HCT116 (cell line): ENCODE data around the gene BOD1L1. TPM values are rescaled to one million over a fixed set of nuclear protein-coding genes. Genes with fewer than 3 reads are reported as not detected.

Experiments
- ATAC-seq: fragments of 200-7000 bp; cut with Tn5 transposase; 2 replicates; pipeline ENCODE4 v1.9.1; 2020; ENCODE audit warnings: mild to moderate bottlenecking, moderate library complexity
- BruUV-seq: library from RNA; stranded (reverse); fragments of 400-500 nt; replicated peaks from 2 replicates; lab custom pipeline; 2021; lab: Mats Ljungman, UMichigan
- CTCF ChIA-PET: fragments of 300-600 bp; sonication (Branson Sonifier 250); formaldehyde crosslinking; loops from one replicate; lab custom pipeline; 2021; ENCODE audit warnings: antibody characterized with exemption; lab: Charles Lee
- POLR2A ChIA-PET: fragments of 300-600, 350-600 bp; sonication (Branson Sonifier 250); formaldehyde crosslinking; loops from one replicate; lab custom pipeline; 2021; ENCODE audit warnings: antibody characterized with exemption; lab: Charles Lee
- RAD21 ChIA-PET, 2 experiments: fragments of 300-600 bp; sonication (Branson Sonifier 250); formaldehyde crosslinking; loops; one replicate each; lab custom pipeline; 2023; ENCODE audit warnings: low total read pairs in 2 of 2; ENCODE audit not compliant: uncharacterized antibody in 2 of 2, unreplicated experiment in 2 of 2, low non-redundant PET in 1 of 2; lab: Charles Lee
- DNase-seq: peaks from one replicate; pipeline ENCODE4 v3.0.0-alpha.2; 2010; ENCODE audit warnings: low read depth, low spot score
- H2AFZ ChIP-seq: fragments of 200-600 bp; shearing (Covaris generic), sonication (generic); 2 replicates; pipeline ENCODE4 v1.6.1; 2017; ENCODE audit warnings: low read depth, mixed run types, mixed read lengths, antibody characterized with exemption, low read length; ENCODE audit not compliant: poor library complexity, severe bottlenecking
- H3K27ac ChIP-seq: 2 replicates; pipeline ENCODE4 v1.5.1; 2012; ENCODE audit warnings: low read depth, low read length
- H3K27me3 ChIP-seq: fragments of 200-600 bp; sonication (generic); 2 replicates; pipeline ENCODE4 v1.6.1; 2016; ENCODE audit warnings: mixed run types, low read length, mixed read lengths; ENCODE audit not compliant: insufficient read depth
- H3K36me3 ChIP-seq, 2 experiments: fragments of 200-500 bp in 1 of 2; fragments of 200-600 bp in 1 of 2; sonication (Bioruptor generic) in 1 of 2; sonication (generic) in 1 of 2; 2 replicates each; pipeline versions ENCODE4 v1.5.1 to v1.6.1; 2014 to 2016; ENCODE audit warnings: low read length in 2 of 2, inconsistent platforms in 1 of 2, mixed read lengths in 1 of 2, mixed run types in 1 of 2; ENCODE audit not compliant: insufficient read depth in 2 of 2, control insufficient read depth in 1 of 2
- H3K4me1 ChIP-seq, 2 experiments: fragments of 200-600 bp in 1 of 2; sonication (generic) in 1 of 2; 2 replicates each; pipeline versions ENCODE4 v1.5.1 to v1.6.1; 2012 to 2017; ENCODE audit warnings: low read length in 2 of 2, inconsistent platforms in 1 of 2, mild to moderate bottlenecking in 1 of 2, mixed read lengths in 1 of 2, mixed run types in 1 of 2, moderate library complexity in 1 of 2; ENCODE audit not compliant: insufficient read depth in 2 of 2, control insufficient read depth in 1 of 2
- H3K4me2 ChIP-seq: fragments of 200-600 bp; sonication (generic); 2 replicates; pipeline ENCODE4 v1.6.1; 2017; ENCODE audit warnings: mixed run types, low read length, mixed read lengths
- H3K4me3 ChIP-seq, 2 experiments: fragments of 200-600 bp in 1 of 2; sonication (generic) in 1 of 2; replicated peaks in 1 of 2; 2 replicates each; pipeline ENCODE4 v1.5.1; 2011 to 2016; ENCODE audit warnings: low read length in 2 of 2, control low read depth in 1 of 2, low read depth in 1 of 2, mild to moderate bottlenecking in 1 of 2, mixed read lengths in 1 of 2, mixed run types in 1 of 2
- H3K79me2 ChIP-seq: fragments of 200-600 bp; sonication (generic); 2 replicates; pipeline ENCODE4 v1.6.1; 2017; ENCODE audit warnings: mild to moderate bottlenecking, mixed run types, low read length, moderate library complexity, mixed read lengths; ENCODE audit not compliant: insufficient read depth
- H3K9ac ChIP-seq: fragments of 200-600 bp; sonication (generic); 2 replicates; pipeline ENCODE4 v1.6.1; 2016; ENCODE audit warnings: low read length, mixed read lengths
- H3K9me2 ChIP-seq: fragments of 200-600 bp; sonication (generic), shearing (Covaris generic); 2 replicates; pipeline ENCODE4 v1.6.1; 2017; ENCODE audit warnings: mixed run types, mild to moderate bottlenecking, moderate library complexity; ENCODE audit not compliant: insufficient read depth
- H3K9me3 ChIP-seq, 2 experiments: fragments of 200-500 bp in 1 of 2; fragments of 200-600 bp in 1 of 2; sonication (Bioruptor generic) in 1 of 2; sonication (generic) in 1 of 2; 2 replicates each; pipeline ENCODE4 v1.6.1; 2014 to 2017; ENCODE audit warnings: low read length in 2 of 2, mixed read lengths in 2 of 2, inconsistent platforms in 1 of 2, low read depth in 1 of 2, mild to moderate bottlenecking in 1 of 2, mixed run types in 1 of 2, moderate library complexity in 1 of 2; ENCODE audit not compliant: control insufficient read depth in 1 of 2, insufficient read depth in 1 of 2
- H4K20me1 ChIP-seq: fragments of 200-600 bp; sonication (generic), shearing (Covaris generic); 2 replicates; pipeline ENCODE4 v1.6.1; 2017; ENCODE audit warnings: mixed run types, mild to moderate bottlenecking, moderate library complexity; ENCODE audit not compliant: insufficient read depth
- CEBPB ChIP-seq: IDR thresholded peaks from 2 replicates; pipeline ENCODE4 v1.6.1; 2012; ENCODE audit warnings: low read depth
- EGR1 ChIP-seq: IDR thresholded peaks from 2 replicates; pipeline ENCODE4 v1.6.1; 2012; ENCODE audit warnings: low read depth
- ELF1 ChIP-seq: IDR thresholded peaks from 2 replicates; pipeline ENCODE4 v1.6.1; 2012; ENCODE audit warnings: low read depth, borderline replicate concordance
- EZH2 ChIP-seq: fragments of 200-600 bp; sonication (generic); IDR thresholded peaks from 2 replicates; pipeline ENCODE4 v1.6.1; 2017; ENCODE audit warnings: antibody characterized with exemption, mixed run types
- FOSL1 ChIP-seq: IDR thresholded peaks from 2 replicates; pipeline ENCODE4 v1.6.1; 2012; ENCODE audit warnings: low read depth
- JUND ChIP-seq: IDR thresholded peaks from 2 replicates; pipeline ENCODE4 v1.6.1; 2012
- POLR2A ChIP-seq: IDR thresholded peaks from 2 replicates; pipeline ENCODE4 v1.7.0; 2011; ENCODE audit warnings: borderline replicate concordance; ENCODE audit not compliant: insufficient read depth, insufficient read length; ENCODE audit errors: extremely low read depth
- POLR2AphosphoS5 ChIP-seq: IDR thresholded peaks from 2 replicates; pipeline ENCODE4 v1.6.1; 2011; ENCODE audit warnings: mild to moderate bottlenecking, low read depth, low read length, moderate library complexity
- RAD21 ChIP-seq: IDR thresholded peaks from 2 replicates; pipeline ENCODE4 v1.6.1; 2012; ENCODE audit warnings: low read depth, mild to moderate bottlenecking
- SIN3A ChIP-seq: IDR thresholded peaks from 2 replicates; pipeline ENCODE4 v1.6.1; 2012; ENCODE audit warnings: low read depth
- SP1 ChIP-seq: IDR thresholded peaks from 2 replicates; pipeline ENCODE4 v1.6.1; 2012; ENCODE audit warnings: low read depth
- SRF ChIP-seq: IDR thresholded peaks from 2 replicates; pipeline ENCODE4 v1.6.1; 2012; ENCODE audit warnings: low read depth
- TCF7L2 ChIP-seq: IDR thresholded peaks from 2 replicates; pipeline ENCODE4 v1.7.0; 2011; ENCODE audit warnings: borderline replicate concordance, inconsistent platforms; ENCODE audit not compliant: insufficient read depth, insufficient read length; ENCODE audit errors: extremely low read depth
- YY1 ChIP-seq: IDR thresholded peaks from 2 replicates; pipeline ENCODE4 v1.6.1; 2011; ENCODE audit warnings: low read length, low read depth, moderate library complexity, mild to moderate bottlenecking; ENCODE audit not compliant: insufficient replicate concordance; ENCODE audit errors: extremely low read depth
- ZFX ChIP-seq: fragments of 450-650 bp; IDR thresholded peaks from 2 replicates; pipeline ENCODE4 v1.6.1; 2017
- intact Hi-C: fragments of 100-400 bp; cut with micrococcal nuclease; formaldehyde crosslinking; loops from 2 replicates; pipeline ENCODE4 v1.10.0; 2022
- total RNA-seq: library from RNA; stranded (reverse); gene quantifications from one replicate; pipeline ENCODE4 v1.2.1, GENCODE V29; 2021; ENCODE audit not compliant: unreplicated experiment
- TF ChIP-seq, protein P1 (sequence below): IDR thresholded peaks from 2 replicates; pipeline ENCODE4 v1.6.1; 2012
- TF ChIP-seq, protein P2 (sequence below): IDR thresholded peaks from 2 replicates; pipeline ENCODE4 v1.6.1; 2012
- TF ChIP-seq, protein P3 (sequence below): IDR thresholded peaks from 2 replicates; pipeline ENCODE4 v1.6.1; 2011; ENCODE audit warnings: mild to moderate bottlenecking, low read length, moderate library complexity; ENCODE audit not compliant: insufficient replicate concordance; ENCODE audit errors: extremely low read depth

The BOD1L1 gene
- total RNA-seq, 1 experiment from 2014 or later: 22.4 TPM

DNA sequence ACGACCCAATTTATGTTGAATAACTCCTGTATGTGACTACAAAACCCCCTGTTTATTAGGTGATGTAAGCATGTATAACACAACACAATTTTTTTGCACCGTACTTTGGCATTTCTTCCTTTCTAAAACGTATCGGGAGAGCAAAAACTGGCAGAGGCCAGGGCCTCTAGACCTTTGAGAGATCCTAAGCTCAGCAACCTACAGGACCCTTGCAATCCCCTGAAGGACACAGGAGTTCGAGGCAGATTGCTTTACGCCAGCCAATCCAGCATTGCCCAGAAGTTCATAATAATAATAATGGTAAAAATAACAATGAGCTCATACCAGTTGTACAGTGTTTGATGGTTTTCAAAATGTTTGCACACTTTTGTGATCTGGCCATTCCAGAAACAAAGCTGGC is 90.9 kb downstream of the BOD1L1 start:
- no peaks in the 10 kb centered on the region for H3K79me2 ChIP-seq
- ChIA-PET RAD21 (no interaction called here), CTCF (no interaction called here), POLR2A (no interaction called here)
- H3K4me1 ChIP-seq: no peaks in the 10 kb centered on the region
- intact Hi-C loops: no loop called here
- no peak for ATAC-seq
- no peak overlapping the region for H3K4me3 ChIP-seq
- TF ChIP-seq POLR2AphosphoS5 (no peak), POLR2A (no peak), RAD21 (no peak), FOSL1 (no peak), SP1 (no peak), JUND (no peak), ZFX (no peak), CEBPB (no peak), YY1 (no peak), EZH2 (no peak), SIN3A (no peak), ELF1 (no peak)
- TF ChIP-seq, protein P1, sequence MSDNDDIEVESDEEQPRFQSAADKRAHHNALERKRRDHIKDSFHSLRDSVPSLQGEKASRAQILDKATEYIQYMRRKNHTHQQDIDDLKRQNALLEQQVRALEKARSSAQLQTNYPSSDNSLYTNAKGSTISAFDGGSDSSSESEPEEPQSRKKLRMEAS: no peak
- no TSS peak for BruUV-seq
- H2AFZ ChIP-seq: no peak overlapping the region
- no peak overlapping the region for H3K4me2 ChIP-seq
- no peaks in the 10 kb centered on the region for H3K36me3 ChIP-seq
- no peak overlapping the region for H3K27ac ChIP-seq
- no peaks in the 10 kb centered on the region for H3K27me3 ChIP-seq
- no peaks in the 10 kb centered on the region for H3K9me2 ChIP-seq
- H3K9me3 ChIP-seq: no peaks in the 10 kb centered on the region
- no peak for DNase-seq
- H3K9ac ChIP-seq: no peak overlapping the region
- H4K20me1 ChIP-seq: no peaks in the 10 kb centered on the region

DNA sequence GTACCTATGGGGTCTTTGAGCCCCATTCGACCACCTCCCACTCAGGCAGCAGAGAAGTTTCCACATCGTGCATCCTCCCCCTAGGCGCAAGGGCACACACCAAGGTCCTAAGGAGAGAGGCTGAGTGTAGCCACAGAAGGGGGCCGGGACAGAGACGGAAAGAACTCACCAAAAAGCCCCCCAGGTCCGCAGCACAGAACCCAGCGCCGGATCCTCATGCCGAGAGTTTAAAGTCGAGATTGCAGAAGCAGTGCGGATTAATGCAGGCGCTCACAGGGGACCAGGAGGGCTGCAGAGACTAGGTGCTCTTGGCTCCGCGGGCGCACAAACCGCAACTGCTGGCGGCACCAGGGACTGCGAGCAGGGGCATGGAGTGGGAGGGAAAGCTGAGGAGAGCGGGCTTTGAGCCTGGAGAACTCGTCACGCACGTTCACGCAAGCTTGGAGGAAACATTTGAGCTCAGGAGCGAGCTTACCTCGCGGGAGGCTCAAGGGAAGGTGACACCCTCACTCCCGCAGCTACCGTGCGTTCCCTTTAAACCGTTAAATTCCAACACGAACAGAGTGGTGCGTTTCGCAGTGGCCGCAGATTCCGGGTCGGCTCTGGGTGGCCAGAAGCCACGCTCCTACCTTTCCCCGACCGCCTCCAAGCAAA is 91.7 kb downstream of the BOD1L1 start:
- no peak overlapping the region for H3K9ac ChIP-seq
- no peak overlapping the region for H3K4me2 ChIP-seq
- H3K36me3 ChIP-seq: no peaks in the 10 kb centered on the region
- CTCF ChIA-PET: no interaction called here
- 0 out of 2 replicates have a peak, but pooled peaks have one; percentile 38 for ATAC-seq
- no peaks in the 10 kb centered on the region for H3K9me3 ChIP-seq
- TF ChIP-seq SRF (no peak), TCF7L2 (no peak), FOSL1 (no peak), EZH2 (no peak), EGR1 (no peak), SIN3A (no peak)
- TF ChIP-seq, protein P2, sequence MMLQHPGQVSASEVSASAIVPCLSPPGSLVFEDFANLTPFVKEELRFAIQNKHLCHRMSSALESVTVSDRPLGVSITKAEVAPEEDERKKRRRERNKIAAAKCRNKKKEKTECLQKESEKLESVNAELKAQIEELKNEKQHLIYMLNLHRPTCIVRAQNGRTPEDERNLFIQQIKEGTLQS: no peak
- TF ChIP-seq, protein P3, sequence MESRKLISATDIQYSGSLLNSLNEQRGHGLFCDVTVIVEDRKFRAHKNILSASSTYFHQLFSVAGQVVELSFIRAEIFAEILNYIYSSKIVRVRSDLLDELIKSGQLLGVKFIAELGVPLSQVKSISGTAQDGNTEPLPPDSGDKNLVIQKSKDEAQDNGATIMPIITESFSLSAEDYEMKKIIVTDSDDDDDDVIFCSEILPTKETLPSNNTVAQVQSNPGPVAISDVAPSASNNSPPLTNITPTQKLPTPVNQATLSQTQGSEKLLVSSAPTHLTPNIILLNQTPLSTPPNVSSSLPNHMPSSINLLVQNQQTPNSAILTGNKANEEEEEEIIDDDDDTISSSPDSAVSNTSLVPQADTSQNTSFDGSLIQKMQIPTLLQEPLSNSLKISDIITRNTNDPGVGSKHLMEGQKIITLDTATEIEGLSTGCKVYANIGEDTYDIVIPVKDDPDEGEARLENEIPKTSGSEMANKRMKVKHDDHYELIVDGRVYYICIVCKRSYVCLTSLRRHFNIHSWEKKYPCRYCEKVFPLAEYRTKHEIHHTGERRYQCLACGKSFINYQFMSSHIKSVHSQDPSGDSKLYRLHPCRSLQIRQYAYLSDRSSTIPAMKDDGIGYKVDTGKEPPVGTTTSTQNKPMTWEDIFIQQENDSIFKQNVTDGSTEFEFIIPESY: no peak
- TF ChIP-seq, all 23 proteins: peak for 0
- no peaks in the 10 kb centered on the region for H4K20me1 ChIP-seq
- no peak overlapping the region for H2AFZ ChIP-seq
- RAD21 ChIA-PET: no interaction called here
- no peaks in the 10 kb centered on the region for H3K9me2 ChIP-seq
- H3K4me1 ChIP-seq: no peaks in the 10 kb centered on the region
- intact Hi-C loops: no loop called here
- POLR2A ChIA-PET: no interaction called here
- no peak overlapping the region for H3K27ac ChIP-seq
- no TSS peak for BruUV-seq
- no peak for DNase-seq
- no peak overlapping the region for H3K4me3 ChIP-seq
- no peaks in the 10 kb centered on the region for H3K79me2 ChIP-seq
- no peaks in the 10 kb centered on the region for H3K27me3 ChIP-seq
